Ishikawa (cell line): ENCODE data around the gene ARSB.

Experiments used
- CEBPB ChIP-seq: IDR thresholded peaks from 2 replicates; pipeline ENCODE4 v1.6.1; 2012
- EP300 ChIP-seq: IDR thresholded peaks from 2 replicates; pipeline ENCODE4 v1.6.1; 2012; ENCODE audit warnings: borderline replicate concordance
- FOXM1 ChIP-seq: IDR thresholded peaks from 2 replicates; pipeline ENCODE4 v1.6.1; 2012; ENCODE audit warnings: low read depth, borderline replicate concordance
- REST ChIP-seq: IDR thresholded peaks from 2 replicates; pipeline ENCODE4 v1.6.1; 2012; ENCODE audit warnings: low read depth, mild to moderate bottlenecking
- TAF1 ChIP-seq: IDR thresholded peaks from 2 replicates; pipeline ENCODE4 v1.6.1; 2012; ENCODE audit warnings: low read depth, mild to moderate bottlenecking
- TEAD4 ChIP-seq: IDR thresholded peaks from 2 replicates; pipeline ENCODE4 v1.6.1; 2012
- USF1 ChIP-seq: IDR thresholded peaks from 2 replicates; pipeline ENCODE4 v1.6.1; 2012
- YY1 ChIP-seq: IDR thresholded peaks from 2 replicates; pipeline ENCODE4 v1.6.1; 2012; ENCODE audit warnings: low read depth
- ZBTB7A ChIP-seq: IDR thresholded peaks from 2 replicates; pipeline ENCODE4 v1.6.1; 2012; ENCODE audit warnings: low read depth

- TF ChIP-seq YY1 (no peak), TAF1 (no peak), CEBPB (no peak), TEAD4 (no peak), EP300 (no peak), FOXM1 (no peak), REST (no peak), USF1 (no peak), ZBTB7A (no peak)
Observed at GRCh38 chr5:78734950-78735349, 250.2 kb downstream of the ARSB start.
